ENCODE data around the gene DOCK4.

The DOCK4 gene

GRCh38 chr7:111829221-111829620 lies 377.0 kb downstream of the DOCK4 start:
- TF ChIP-seq CTCF (IDR thresholded peaks at IDR 0.05; ENCODE audit: low read depth, low read length): no peak
- no peak overlapping the region for H3K4me3 ChIP-seq (ENCODE audit: low read depth, low read length)

- no peak overlapping the region for H3K4me3 ChIP-seq (ENCODE audit: low read depth, low read length)
- TF ChIP-seq CTCF (IDR thresholded peaks at IDR 0.05; ENCODE audit: low read depth, low read length): no peak
Observed at GRCh38 chr7:111827863-111828504, 378.2 kb downstream of the DOCK4 start.

GRCh38 chr7:111825046-111825445 lies 381.2 kb downstream of the DOCK4 start:
- TF ChIP-seq CTCF (IDR thresholded peaks at IDR 0.05; ENCODE audit: low read depth, low read length): no peak
- no peak overlapping the region for H3K4me3 ChIP-seq (ENCODE audit: low read depth, low read length)

- no peak for TF ChIP-seq CTCF (IDR thresholded peaks at IDR 0.05; ENCODE audit: low read depth, low read length)
- no peak overlapping the region for H3K4me3 ChIP-seq (ENCODE audit: low read depth, low read length)
Observed at GRCh38 chr7:111823826-111824225, 382.4 kb downstream of the DOCK4 start.

- TF ChIP-seq CTCF (IDR thresholded peaks at IDR 0.05; ENCODE audit: low read depth, low read length): no peak
- no peak overlapping the region for H3K4me3 ChIP-seq (ENCODE audit: low read depth, low read length)
Observed at GRCh38 chr7:111821046-111821445, 385.2 kb downstream of the DOCK4 start.

- no peak overlapping the region for H3K4me3 ChIP-seq (ENCODE audit: low read depth, low read length)
- TF ChIP-seq CTCF (IDR thresholded peaks at IDR 0.05; ENCODE audit: low read depth, low read length): no peak
Observed at GRCh38 chr7:111820621-111821020, 385.6 kb downstream of the DOCK4 start.

GRCh38 chr7:111820121-111820520 lies 386.1 kb downstream of the DOCK4 start:
- no peak for TF ChIP-seq CTCF (IDR thresholded peaks at IDR 0.05; ENCODE audit: low read depth, low read length)
- H3K4me3 ChIP-seq (ENCODE audit: low read depth, low read length): no peak overlapping the region

All from WI38 (cell line).